Astrocyte of the hippocampus (primary cell): ENCODE measurements around the gene FBXL20.
"Not testable (repeated sequence)": the region's sequence is repeated elsewhere in the genome, so short reads cannot be mapped to it uniquely, and the experiment has no call there.

Experiments
- DNase-seq: peaks from one replicate; pipeline ENCODE4 v3.0.0; 2011; ENCODE audit warnings: low read depth, low spot score

Gene FBXL20

GRCh38 chr17:39401412-39402243 lies at the start of gene FBXL20:
FBXL20 (minus strand) TSS chr17:39401626; CDS start chr17:39401402, 224 bp downstream.
- DNase-seq = peak; percentile 97

- peak; percentile 99 for DNase-seq
Measured at GRCh38 chr17:39450847-39451581, 49.6 kb upstream of the FBXL20 start, which contains the start of gene MED1. MED1 (minus strand) TSS chr17:39451263; CDS start chr17:39451062, 201 bp downstream.

GRCh38 chr17:39450051-39450450 lies 48.6 kb upstream of the FBXL20 start:
- DNase-seq = no peak

GRCh38 chr17:39447561-39447960 lies 46.1 kb upstream of the FBXL20 start:
- DNase-seq = no peak

GRCh38 chr17:39443326-39443725 lies 41.9 kb upstream of the FBXL20 start:
- no peak for DNase-seq

- DNase-seq = not testable (repeated sequence)
Measured at GRCh38 chr17:39439868-39440267, 38.4 kb upstream of the FBXL20 start.

GRCh38 chr17:39429600-39429999 lies 28.2 kb upstream of the FBXL20 start:
- no peak for DNase-seq

GRCh38 chr17:39416141-39416540 lies 14.7 kb upstream of the FBXL20 start:
- no peak for DNase-seq

GRCh38 chr17:39410279-39410678 lies 8.9 kb upstream of the FBXL20 start:
- no peak for DNase-seq

GRCh38 chr17:39408360-39408759 lies 6.9 kb upstream of the FBXL20 start:
- DNase-seq = no peak

- peak; percentile 26 for DNase-seq
Measured at GRCh38 chr17:39406951-39407350, 5.5 kb upstream of the FBXL20 start.

GRCh38 chr17:39405436-39405835 lies 4.0 kb upstream of the FBXL20 start:
- DNase-seq = no peak

GRCh38 chr17:39404542-39405378 lies 3.3 kb upstream of the FBXL20 start:
- DNase-seq = peak; percentile 74

GRCh38 chr17:39402890-39403605 lies 1.6 kb upstream of the FBXL20 start:
- no peak for DNase-seq

- DNase-seq = peak; percentile 96
Measured at GRCh38 chr17:39402244-39402889, 941 bp upstream of the FBXL20 start.

GRCh38 chr17:39400547-39401411 lies 647 bp downstream of the FBXL20 start:
- DNase-seq = peak; percentile 48

- DNase-seq = no peak
Measured at GRCh38 chr17:39399791-39400190, 1.6 kb downstream of the FBXL20 start.

GRCh38 chr17:39393736-39394135 lies 7.7 kb downstream of the FBXL20 start:
- DNase-seq = no peak

GRCh38 chr17:39391448-39391847 lies 10.0 kb downstream of the FBXL20 start:
- no peak for DNase-seq

GRCh38 chr17:39385040-39385439 lies 16.4 kb downstream of the FBXL20 start:
- no peak for DNase-seq
